HG03135 (cell line): ENCODE measurements around the gene RPA3.

ENCODE experiments used
- ATAC-seq: cut with Tn5 transposase; IDR thresholded peaks from one replicate; pipeline ENCODE4 v1.9.1; 2021; ENCODE audit warnings: mild to moderate bottlenecking, moderate library complexity; ENCODE audit not compliant: unreplicated experiment

The RPA3 gene

DNA sequence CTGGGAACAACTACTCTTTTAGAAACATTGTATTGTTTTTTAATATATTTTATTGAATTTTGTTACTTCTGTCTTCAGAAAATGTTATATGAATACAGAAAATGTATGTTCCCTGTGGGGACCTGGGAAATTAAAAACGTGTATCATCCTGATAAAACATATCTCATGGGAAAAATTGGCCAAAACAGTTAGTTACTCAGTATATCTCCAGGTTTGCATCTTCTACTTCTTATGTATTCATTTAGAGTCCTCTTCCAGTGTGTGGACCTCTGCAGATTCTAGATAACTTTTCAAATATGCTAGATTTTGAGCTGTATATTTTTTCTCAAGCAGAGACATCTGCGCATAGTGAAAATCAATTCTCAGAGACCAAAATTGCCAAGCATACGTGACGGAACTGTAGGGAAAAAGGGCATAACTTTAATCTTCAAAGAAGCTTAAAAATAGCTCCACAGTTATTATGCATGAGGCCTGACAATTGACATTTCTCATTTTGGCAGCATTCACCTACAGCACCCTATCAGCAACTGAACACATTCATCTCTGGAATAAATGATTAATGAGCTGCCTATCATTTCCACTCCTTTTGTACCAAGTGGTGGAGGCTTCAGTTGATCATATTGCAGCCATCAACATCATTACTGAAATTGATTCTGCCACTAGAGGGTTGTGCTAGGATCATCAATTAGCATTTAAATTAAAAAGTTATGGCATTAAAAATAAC is 104.2 kb downstream of the RPA3 start:
- ATAC-seq = no peak

GRCh38 chr7:7613210-7613609 is 105.2 kb downstream of the RPA3 start:
- ATAC-seq = no peak

DNA sequence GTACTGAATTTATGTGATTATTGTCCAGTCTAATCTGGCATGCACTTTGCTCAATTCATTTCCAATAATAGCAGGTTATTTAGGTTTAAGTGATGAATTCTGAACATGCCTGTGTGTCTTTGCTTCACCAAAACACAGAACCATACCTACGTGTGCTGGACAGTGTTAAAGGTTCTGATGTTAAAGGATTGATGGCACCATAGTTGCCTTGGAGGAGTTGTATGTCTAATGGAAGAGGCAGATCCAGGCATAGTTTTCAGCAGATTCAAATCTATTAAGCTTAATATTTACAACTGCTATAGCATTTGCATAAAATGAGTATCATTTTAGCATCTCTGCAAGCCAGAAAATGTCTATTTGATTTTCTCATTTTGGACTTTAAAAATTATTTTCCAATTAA is 105.9 kb downstream of the RPA3 start:
- ATAC-seq = no peak

DNA sequence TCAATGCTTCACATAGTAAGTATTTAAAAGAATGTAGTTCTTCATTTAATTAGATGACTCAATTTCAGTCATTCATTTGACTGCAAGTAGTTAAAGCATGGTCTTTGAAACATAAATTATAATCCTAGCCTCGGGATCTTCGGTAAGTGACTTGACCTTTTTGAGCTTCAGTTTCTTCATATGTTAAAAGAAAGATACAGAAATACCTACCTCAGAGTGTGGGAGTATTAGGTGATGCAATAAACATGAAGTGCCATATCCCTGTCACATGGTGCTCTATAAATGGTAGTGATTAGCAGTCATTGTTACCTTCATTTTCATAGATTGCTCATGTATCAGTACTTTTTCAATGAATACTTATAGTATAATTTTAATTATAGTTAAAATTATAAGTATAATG is 109.1 kb downstream of the RPA3 start:
- no peak for ATAC-seq

GRCh38 chr7:7607010-7607409 is 111.4 kb downstream of the RPA3 start:
- no peak for ATAC-seq

DNA sequence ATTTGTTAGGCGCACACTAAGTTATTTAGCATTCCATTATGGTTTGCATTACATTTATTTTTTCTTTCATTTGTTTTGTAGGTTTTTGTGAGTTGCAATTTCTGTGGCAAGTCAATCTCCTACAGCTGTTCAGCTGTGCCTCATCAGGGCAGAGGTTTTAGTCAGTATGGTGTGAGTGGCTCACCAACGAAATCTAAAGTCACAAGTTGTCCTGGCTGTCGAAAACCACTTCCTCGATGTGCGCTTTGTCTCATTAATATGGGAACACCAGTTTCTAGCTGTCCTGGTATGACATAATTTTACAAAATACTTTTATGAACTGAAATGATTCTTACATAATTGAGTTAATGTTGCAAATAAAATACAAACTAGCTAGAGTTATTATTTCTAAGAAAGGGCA is 122.2 kb downstream of the RPA3 start:
- no peak for ATAC-seq

DNA sequence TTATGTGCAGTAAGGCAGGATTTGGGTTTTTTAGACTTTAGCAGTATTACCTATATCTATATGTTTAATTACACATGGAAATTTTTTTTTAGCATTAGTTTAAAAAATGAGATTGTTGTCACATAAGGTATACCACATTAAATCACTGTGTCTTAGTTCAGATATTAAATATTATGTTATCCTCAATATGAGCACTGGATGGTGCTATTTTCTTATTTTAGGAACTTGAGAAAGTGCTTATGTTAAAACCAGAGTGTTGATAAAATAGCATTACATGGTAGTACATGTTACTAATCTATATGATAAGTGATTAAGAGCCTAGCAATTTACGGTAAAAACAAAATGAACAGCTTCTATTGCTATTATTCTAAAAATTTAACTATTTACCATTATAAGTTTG is 123.0 kb downstream of the RPA3 start:
- ATAC-seq = no peak
